CD4-positive, alpha-beta T cell treated with Interleukin-21 for 1 hour (primary cell): ENCODE measurements around the gene POLD4.
"Not testable (repeated sequence)": the region's sequence is repeated elsewhere in the genome, so short reads cannot be mapped to it uniquely, and the experiment has no call there.

ENCODE experiments used
- DNase-seq: peaks from one replicate; pipeline ENCODE4 v3.0.0-alpha.2; 2020

POLD4 gene

GRCh38 chr11:67353317-67354074, at the start of gene POLD4:
Gene POLD4, minus strand, starts transcription at chr11:67353546. Its CDS starts 147 bp downstream, at chr11:67353399.
- DNase-seq, result peak; percentile 96

DNA sequence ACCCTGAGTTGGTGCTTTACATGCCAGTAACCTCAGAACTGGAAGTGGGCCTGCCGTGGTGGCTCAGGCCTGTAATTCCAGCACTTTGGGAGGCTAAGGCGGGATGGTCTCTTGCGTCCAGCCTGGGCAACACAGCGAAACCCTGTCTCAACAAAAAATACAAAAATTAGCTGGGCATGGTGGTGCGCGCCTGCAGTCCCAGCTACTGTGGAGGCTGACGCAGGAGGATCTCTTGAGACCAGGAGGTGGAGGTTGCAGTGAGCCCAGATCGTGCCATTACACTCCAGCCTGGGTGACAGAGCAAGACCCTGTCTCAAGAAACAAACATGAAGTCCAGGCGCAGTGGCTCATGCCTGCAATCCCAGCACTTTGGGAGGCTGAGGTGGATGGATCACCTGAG, 49.7 kb upstream of the POLD4 start:
- DNase-seq, result not testable (repeated sequence)

DNA sequence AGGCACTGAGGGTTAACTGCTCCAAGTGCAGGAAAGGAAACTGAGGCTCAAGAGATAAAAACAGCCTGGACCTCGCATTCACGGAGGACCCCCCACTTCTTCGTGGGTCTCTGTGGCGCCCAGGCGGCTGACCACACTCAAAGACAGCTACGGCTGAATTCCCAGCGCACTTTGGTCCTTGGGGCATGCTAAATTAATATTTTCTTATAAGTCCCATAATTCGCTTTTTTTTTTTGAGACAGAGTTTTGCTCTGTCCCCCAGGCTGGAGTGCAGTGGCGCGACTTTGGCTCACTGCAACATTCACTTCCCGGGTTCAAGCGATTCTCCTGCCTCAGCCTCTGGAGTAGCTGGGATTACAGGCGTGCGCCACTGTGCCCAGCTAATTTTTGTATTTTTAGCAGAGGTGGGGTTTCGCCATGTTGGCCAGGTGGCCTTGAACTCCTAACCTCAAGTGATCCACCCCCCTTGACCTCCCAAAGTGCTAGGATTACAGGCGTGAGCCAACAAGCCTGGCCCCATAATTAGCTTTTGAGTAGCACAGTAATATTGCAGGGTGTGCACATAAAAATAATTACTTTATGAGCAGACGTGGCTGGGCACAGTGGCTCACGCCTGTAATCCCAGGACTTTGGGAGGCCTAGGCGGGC, 49.0 kb upstream of the POLD4 start:
- DNase-seq, result not testable (repeated sequence)

DNA sequence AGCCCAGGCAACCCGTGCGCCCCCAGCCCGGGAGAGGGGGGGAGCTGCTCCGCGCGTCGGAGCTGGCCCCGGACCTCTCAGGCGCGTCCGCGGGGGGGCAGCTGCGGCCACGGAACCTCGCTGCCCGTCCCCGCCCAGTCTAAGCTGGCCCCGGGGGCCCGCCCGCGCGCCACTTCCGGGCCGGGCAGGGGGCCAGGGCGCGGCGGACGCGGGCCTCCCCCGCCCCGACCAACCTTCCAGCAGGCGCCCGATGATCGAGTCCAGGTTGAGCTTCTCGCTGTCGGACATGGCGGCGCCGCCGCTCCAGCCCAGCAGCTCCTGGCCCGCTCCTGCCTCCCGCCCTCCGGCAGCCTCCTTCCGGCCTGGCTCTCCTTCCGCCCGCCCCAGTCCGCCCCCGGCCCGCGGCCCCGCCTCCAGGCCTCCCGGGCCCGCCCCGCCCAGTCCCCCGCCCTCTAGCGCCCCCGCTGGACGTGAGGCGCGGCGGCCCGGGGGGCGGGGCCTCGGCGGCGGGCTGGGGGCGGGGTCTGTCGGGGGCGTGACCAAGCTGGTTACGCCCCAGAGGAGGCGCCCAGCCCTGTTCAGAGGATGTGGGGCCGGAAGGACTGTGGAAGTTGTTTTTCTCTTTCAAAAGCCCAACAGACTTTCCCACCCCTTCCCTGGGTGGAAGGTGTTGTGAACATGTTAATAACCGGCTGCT, 48.3 kb upstream of the POLD4 start, which contains the start of gene PPP1CA:
Gene PPP1CA (minus strand): TSS at position 364 of the 697 bp plus-strand sequence. CDS start 76 bp downstream, at position 288.
- peak; percentile 91 for DNase-seq

DNA sequence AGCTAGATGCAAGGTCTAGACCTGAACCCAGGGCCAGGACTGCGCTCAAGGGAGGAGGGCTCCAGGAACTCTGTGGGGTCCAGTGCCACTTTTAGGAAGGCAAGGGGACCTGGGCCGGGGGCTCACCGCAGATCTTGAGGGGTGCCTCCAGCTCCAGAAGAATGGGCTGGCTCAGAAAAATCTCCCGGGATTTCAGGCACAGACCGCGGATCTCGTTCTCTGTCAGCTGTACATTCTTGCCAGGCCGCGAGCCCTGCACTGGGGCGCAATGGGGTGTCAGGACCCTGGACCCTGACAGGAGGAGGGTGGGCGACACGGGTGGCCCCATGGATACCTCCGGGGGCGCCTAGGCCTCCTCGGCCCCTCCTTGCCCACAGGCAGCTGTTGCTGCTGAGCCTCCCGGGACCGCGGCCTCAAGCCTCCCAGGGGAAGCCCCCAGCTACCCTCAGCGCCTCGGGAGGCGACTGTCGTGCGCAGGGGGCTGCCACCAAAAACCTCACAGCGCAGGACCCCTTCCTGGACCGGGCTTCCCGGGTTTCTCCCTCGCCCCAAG, 47.7 kb upstream of the POLD4 start:
- DNase-seq, result no peak

GRCh38 chr11:67400251-67400941, 47.0 kb upstream of the POLD4 start:
- DNase-seq, result no peak

DNA sequence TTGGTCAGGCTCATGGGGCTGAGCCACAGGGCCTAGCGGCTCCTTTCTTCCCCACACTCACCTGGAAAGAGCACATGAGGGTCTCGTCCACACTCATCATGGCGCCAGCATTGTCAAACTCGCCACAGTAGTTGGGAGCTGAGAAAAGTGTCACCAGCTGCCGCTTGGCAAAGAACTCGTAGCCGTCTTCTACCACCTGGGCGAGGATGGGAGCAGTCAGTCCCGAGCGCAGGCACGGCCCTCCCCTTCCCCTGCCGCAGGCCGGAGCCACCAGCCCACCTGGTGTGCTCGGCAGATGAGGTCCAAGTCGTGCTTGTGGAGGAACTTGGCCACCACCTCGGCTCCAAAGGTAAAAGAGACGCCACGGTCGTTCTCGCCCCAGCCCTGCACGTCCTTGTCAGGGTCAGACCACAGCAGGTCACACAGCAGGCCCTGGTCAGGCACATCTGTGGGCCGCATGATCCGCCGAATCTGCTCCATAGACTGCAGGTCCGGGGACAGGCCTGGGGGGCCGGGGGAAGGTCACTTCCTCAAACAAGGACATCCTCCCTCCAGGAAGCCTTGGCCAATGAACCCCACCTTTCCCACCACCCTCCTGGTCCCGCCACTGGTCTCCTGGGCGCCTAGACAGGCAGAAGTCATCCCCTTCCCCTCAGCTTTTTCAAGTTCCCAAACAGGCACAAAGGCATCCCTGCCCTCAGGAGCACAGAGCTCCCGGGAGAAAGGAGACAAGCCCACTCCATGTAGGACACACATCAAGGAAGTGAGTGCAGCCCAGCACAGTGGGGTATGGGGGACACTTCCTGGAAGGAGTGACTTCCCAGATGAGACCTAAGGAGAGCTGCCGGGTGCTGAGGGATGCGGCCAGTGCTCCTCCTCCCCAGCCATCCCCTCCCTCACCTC, 45.6 kb upstream of the POLD4 start:
- DNase-seq, result no peak

DNA sequence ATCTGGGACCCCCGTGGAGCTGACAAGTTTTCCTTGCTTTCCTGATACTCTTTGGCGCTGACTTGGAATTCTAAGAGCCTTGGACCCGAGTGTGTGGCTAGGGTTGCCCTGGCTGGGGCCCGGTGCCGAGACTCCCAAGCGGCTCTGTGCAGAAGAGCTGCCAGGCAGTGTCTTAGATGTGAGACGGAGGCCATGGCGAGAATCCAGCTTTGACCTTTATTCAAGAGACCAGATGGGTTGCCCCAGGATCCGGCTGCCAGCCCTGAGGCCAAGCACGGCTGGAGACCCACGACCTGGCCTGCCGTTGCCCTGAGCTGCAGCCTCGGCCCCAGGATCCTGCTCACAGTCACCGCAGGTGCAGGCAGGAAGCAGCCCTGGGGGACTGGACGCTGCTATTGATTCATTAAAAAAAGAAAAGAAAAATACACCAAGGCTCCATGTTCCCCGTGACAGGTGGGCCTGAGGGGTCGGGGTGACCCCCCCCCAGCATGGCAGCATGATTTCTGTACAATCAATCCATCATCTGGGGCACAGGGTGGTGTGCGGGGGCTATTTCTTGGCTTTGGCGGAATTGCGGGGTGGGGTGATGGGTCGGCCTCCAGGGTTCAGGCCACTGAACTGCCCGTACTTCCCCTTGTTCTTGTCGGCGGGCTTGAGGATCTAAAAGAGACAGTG, 44.8 kb upstream of the POLD4 start:
- DNase-seq, result no peak

DNA sequence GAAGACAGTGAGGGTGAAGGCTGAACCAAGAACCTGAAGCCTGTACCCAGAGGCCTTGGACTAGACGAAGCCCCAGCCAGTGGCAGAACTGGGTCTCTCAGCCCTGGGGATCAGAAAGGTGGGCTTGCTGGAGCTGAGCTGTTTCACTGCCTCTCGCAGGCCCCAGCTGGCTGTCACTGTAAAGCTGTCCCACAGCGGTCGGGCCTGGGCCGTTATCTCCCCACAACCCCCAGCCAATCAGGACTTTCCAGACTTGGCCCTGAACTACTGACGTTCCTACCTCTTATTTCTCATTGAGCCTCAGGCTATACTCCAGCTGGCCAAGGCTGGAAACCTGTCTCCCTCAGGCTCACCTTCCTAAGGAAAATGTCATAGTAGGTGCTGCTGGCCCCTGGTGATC, 44.2 kb upstream of the POLD4 start:
- DNase-seq, result no peak

DNA sequence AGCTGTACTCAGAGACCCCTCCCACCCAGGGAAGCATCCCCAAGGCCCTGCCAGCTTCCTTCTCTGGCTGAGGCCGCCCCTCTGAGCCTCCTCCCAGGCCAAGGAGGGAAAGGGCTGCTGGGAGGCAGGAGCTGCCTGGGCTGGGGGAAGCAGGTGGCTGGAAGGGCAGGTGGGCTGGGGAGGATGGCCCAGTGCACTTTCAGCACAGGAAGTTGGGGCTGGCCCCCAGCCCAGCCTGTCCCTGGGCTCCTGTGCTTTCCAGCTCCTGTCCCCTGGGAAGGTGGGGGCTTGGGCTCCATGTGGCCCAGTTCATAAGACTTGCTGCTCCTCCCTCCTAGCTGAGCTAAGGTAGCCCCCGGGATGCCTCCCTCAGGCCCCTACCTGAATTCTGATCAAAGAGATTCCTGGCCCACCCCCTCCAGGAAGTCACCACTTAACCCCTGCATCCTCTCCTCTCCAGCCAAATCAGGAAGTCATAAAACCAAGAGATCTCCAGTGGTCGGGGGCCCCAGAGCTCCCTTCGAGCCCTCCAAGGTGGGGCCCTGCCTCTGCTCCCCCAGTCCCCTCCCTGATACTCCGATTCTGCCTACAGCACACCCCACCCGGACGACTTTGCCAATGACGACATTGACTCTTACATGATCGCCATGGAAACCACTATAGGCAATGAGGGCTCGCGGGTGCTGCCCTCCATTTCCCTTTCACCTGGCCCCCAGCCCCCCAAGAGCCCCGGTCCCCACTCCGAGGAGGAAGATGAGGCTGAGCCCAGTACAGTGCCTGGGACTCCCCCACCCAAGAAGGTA, 43.4 kb upstream of the POLD4 start:
- peak; percentile 43 for DNase-seq

- DNase-seq, result no peak
Observed at GRCh38 chr11:67396259-67396581, 42.9 kb upstream of the POLD4 start.

GRCh38 chr11:67395555-67396258, 42.4 kb upstream of the POLD4 start:
- DNase-seq, result no peak

DNA sequence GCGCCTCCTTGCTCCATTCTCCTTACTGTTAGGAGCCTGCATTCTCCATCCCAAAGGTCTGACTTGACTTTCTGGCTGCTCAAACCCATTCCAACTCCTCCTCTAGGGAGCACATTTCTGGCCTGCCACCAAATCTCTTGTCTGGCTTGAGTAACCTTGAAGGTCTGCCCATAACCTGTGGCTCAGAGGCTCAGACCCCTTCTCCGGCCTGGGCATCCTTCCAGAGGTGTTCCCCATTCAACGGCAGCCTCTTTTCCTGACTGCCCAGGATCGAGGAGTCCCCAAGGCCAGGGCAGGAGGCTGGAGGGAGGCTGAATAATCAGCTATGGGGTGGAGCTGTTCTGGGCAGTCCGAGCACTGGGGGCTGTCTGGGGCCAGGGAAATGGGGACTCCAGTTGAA, 40.6 kb upstream of the POLD4 start:
- no peak for DNase-seq

- no peak for DNase-seq
Observed at GRCh38 chr11:67393437-67393836, 40.1 kb upstream of the POLD4 start.

DNA sequence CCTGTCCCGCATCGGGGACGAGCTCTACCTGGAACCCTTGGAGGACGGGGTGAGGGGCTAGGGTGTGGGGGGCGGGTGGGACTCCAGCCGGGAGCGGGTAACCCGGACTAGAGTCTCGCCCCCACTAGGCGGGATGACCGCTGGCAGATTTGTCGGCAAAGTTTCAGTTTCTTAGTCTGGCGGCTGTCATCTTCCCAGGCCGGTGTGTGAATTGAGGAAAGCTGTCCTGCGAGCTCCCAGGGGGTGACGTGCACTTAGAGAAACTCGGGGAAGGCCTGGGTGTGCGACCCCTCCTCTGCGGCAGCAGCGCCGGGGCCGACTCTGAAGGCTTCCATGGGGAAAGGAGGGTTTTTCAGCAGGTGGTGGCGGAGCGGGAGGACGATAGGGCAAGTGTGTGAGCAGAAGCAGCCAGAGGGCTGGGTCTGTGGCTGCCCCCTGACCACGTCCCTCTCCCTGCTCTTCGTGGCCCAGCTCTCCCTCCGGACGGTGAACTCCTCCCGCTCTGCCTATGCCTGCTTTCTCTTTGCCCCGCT, 38.9 kb upstream of the POLD4 start:
- no peak for DNase-seq

DNA sequence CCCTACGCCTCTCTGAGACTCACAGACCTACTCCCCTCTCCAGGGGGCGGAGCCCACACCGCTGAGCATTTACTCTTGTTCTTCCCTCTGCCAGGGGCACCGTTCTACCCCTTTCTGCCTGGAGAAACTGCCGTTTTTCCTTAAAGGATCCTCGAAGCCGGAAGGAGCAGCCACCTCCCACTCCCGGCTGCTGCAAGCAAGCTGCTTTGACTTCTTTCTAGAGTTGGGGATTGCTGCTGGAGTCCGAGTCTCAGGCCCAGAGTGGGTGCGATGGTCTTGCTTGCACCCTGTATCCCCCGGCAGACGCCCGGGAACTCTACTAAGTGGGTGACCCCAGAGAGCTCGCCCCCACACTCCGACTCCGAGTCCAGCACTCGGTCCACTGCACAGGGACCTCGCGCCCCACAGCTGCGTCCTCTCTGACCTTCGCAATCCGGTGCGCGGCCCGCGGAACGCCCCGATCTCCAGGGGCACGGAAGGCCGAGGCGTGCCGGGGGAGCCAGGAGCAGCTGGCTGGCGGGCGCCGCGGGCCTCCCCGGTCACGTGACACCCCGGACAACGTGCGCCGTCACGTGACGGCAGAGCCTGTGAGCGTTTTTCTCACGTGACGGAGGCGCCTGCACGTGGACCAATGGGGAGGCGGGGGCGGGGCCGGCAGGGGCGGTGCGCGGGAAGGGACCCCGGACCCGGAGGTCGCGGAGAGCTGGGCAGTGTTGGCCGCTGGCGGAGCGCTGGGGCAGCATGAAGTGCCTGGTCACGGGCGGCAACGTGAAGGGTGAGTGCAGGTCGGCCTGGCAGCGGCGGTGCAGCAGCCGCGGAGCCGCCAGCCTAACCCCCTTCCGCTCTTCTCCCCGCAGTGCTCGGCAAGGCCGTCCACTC, 38.2 kb upstream of the POLD4 start, which contains the start of gene RAD9A:
Gene RAD9A (plus strand): TSS at position 683 of the 879 bp plus-strand sequence. CDS start 59 bp downstream, at position 742.
- peak; percentile 92 for DNase-seq

- DNase-seq, result no peak
Observed at GRCh38 chr11:67390947-67391303, 37.6 kb upstream of the POLD4 start.

GRCh38 chr11:67389477-67389876, 36.1 kb upstream of the POLD4 start:
- DNase-seq, result peak; percentile 67
